DOHH2 (cell line): ENCODE data around the gene HS3ST5.

Experiments used
- H3F3A ChIP-seq: fragments of 200-600 bp; sonication (generic), shearing (Covaris generic); 2 replicates; pipeline ENCODE4 v1.6.0; 2016; ENCODE audit warnings: antibody characterized with exemption, mild to moderate bottlenecking; ENCODE audit not compliant: control insufficient read depth, insufficient read depth
- H3K27ac ChIP-seq: fragments of 200-600 bp; sonication (generic); 2 replicates; pipeline ENCODE4 v1.5.1; 2014; ENCODE audit warnings: low read depth, mild to moderate bottlenecking, low read length, moderate library complexity
- H3K27me3 ChIP-seq: fragments of 200-600 bp; sonication (generic); 2 replicates; pipeline ENCODE4 v1.6.1; 2014; ENCODE audit warnings: mild to moderate bottlenecking, low read length, mixed read lengths; ENCODE audit not compliant: control insufficient read depth
- H3K36me3 ChIP-seq: fragments of 200-600 bp; sonication (generic); 2 replicates; pipeline ENCODE4 v1.6.1; 2014; ENCODE audit warnings: mild to moderate bottlenecking, low read length, moderate library complexity, mixed read lengths; ENCODE audit not compliant: control insufficient read depth
- H3K4me1 ChIP-seq: fragments of 200-600 bp; sonication (generic); 2 replicates; pipeline ENCODE4 v1.6.1; 2014; ENCODE audit warnings: mild to moderate bottlenecking, low read length, mixed read lengths; ENCODE audit not compliant: control insufficient read depth
- H3K4me2 ChIP-seq: fragments of 200-600 bp; sonication (generic); 2 replicates; pipeline ENCODE4 v1.6.0; 2014; ENCODE audit warnings: mild to moderate bottlenecking, low read length, moderate library complexity
- H3K4me3 ChIP-seq: fragments of 200-600 bp; sonication (generic); 2 replicates; pipeline ENCODE4 v1.5.1; 2014; ENCODE audit warnings: mild to moderate bottlenecking, low read length, mixed read lengths
- H3K79me2 ChIP-seq: fragments of 200-600 bp; sonication (generic); 2 replicates; pipeline ENCODE4 v1.6.1; 2014; ENCODE audit warnings: mild to moderate bottlenecking, low read length, mixed read lengths; ENCODE audit not compliant: control insufficient read depth
- H3K9me2 ChIP-seq: fragments of 200-600 bp; sonication (generic); replicated peaks from 2 replicates; pipeline ENCODE4 v1.6.1; 2014; ENCODE audit warnings: mild to moderate bottlenecking, low read length, mixed read lengths; ENCODE audit not compliant: control insufficient read depth
- H3K9me3 ChIP-seq: fragments of 200-600 bp; sonication (generic); 2 replicates; pipeline ENCODE4 v1.6.1; 2014; ENCODE audit warnings: antibody characterized with exemption, low read length, mixed read lengths; ENCODE audit not compliant: control insufficient read depth, insufficient read depth
- H4K20me1 ChIP-seq: fragments of 200-600 bp; sonication (generic); 2 replicates; pipeline ENCODE4 v1.6.0; 2014; ENCODE audit warnings: low read depth, mild to moderate bottlenecking, antibody characterized with exemption, low read length, moderate library complexity; ENCODE audit not compliant: control insufficient read depth, insufficient read depth
- CTCF ChIP-seq: fragments of 200-600 bp; sonication (generic); IDR thresholded peaks from one replicate; pipeline ENCODE4 v1.5.1; 2014; ENCODE audit warnings: antibody characterized with exemption, mild to moderate bottlenecking, low read depth, low read length; ENCODE audit not compliant: poor library complexity, severe bottlenecking
- EZH2phosphoT487 ChIP-seq: fragments of 200-600 bp; sonication (generic); IDR thresholded peaks from 2 replicates; pipeline ENCODE4 v1.6.1; 2017; ENCODE audit warnings: borderline replicate concordance, mild to moderate bottlenecking, antibody characterized with exemption, low read length, moderate library complexity, mixed read lengths

Gene HS3ST5

GRCh38 chr6:114144887-114145851 is 197.7 kb downstream of the HS3ST5 start:
- Histone ChIP-seq H4K20me1 (no peaks in the 10 kb centered on the region), H3K4me2 (no peak overlapping the region), H3K9me3 (no peaks in the 10 kb centered on the region), H3K27me3 (no peaks in the 10 kb centered on the region), H3K36me3 (no peaks in the 10 kb centered on the region), H3F3A (no peaks in the 10 kb centered on the region), H3K9me2 (no peaks in the 10 kb centered on the region), H3K4me3 (no peak overlapping the region), H3K79me2 (no peaks in the 10 kb centered on the region), H3K27ac (no peak overlapping the region), H3K4me1 (no peaks in the 10 kb centered on the region)
- TF ChIP-seq EZH2phosphoT487 (no peak), CTCF (no peak)

- TF ChIP-seq EZH2phosphoT487 (no peak), CTCF (no peak)
- Histone ChIP-seq H3K4me2 (no peak overlapping the region), H3K9me2 (no peaks in the 10 kb centered on the region), H3K27me3 (no peaks in the 10 kb centered on the region), H3K9me3 (no peaks in the 10 kb centered on the region), H3F3A (no peaks in the 10 kb centered on the region), H3K27ac (no peak overlapping the region), H3K79me2 (no peaks in the 10 kb centered on the region), H3K4me1 (no peaks in the 10 kb centered on the region), H4K20me1 (no peaks in the 10 kb centered on the region), H3K4me3 (no peak overlapping the region), H3K36me3 (no peaks in the 10 kb centered on the region)
Observed at GRCh38 chr6:114142258-114142657, 200.6 kb downstream of the HS3ST5 start.

- H3K4me3 ChIP-seq, result no peak overlapping the region
- no peaks in the 10 kb centered on the region for H3K79me2 ChIP-seq
- no peak overlapping the region for H3K27ac ChIP-seq
- TF ChIP-seq CTCF, result no peak
- no peak for TF ChIP-seq EZH2phosphoT487
- no peaks in the 10 kb centered on the region for H3F3A ChIP-seq
- no peaks in the 10 kb centered on the region for H3K4me1 ChIP-seq
- no peaks in the 10 kb centered on the region for H3K36me3 ChIP-seq
- H4K20me1 ChIP-seq, result no peaks in the 10 kb centered on the region
- no peak overlapping the region for H3K4me2 ChIP-seq
- no peaks in the 10 kb centered on the region for H3K9me3 ChIP-seq
- no peaks in the 10 kb centered on the region for H3K27me3 ChIP-seq
- no peaks in the 10 kb centered on the region for H3K9me2 ChIP-seq
Observed at GRCh38 chr6:114140416-114140815, 202.4 kb downstream of the HS3ST5 start.
